Fibroblast of skin of right quadriceps (primary cell): Measurements from ENCODE around the gene GRIA3.

Source experiments
- DNase-seq: peaks from one replicate; pipeline ENCODE4 v3.0.0-alpha.2; 2013

GRIA3 gene

GRCh38 chrX:123184219-123184865, at the start of gene GRIA3:
Gene GRIA3, plus strand, starts transcription at chrX:123184278. Its CDS starts 258 bp downstream, at chrX:123184536.
- DNase-seq = peak; percentile 67

GRCh38 chrX:123138473-123138872, 45.6 kb upstream of the GRIA3 start:
- peak; percentile 44 for DNase-seq

- no peak for DNase-seq
Measured at GRCh38 chrX:123140454-123140853, 43.6 kb upstream of the GRIA3 start.

- no peak for DNase-seq
Measured at GRCh38 chrX:123140904-123141303, 43.2 kb upstream of the GRIA3 start.

GRCh38 chrX:123153846-123154335, 30.2 kb upstream of the GRIA3 start:
- DNase-seq = no peak

GRCh38 chrX:123155327-123155726, 28.8 kb upstream of the GRIA3 start:
- peak; percentile 13 for DNase-seq

- no peak for DNase-seq
Measured at GRCh38 chrX:123157586-123157985, 26.5 kb upstream of the GRIA3 start.

- DNase-seq = no peak
Measured at GRCh38 chrX:123159403-123159802, 24.7 kb upstream of the GRIA3 start.

GRCh38 chrX:123167621-123168020, 16.5 kb upstream of the GRIA3 start:
- no peak for DNase-seq

- peak; percentile 28 for DNase-seq
Measured at GRCh38 chrX:123169247-123169901, 14.7 kb upstream of the GRIA3 start.

GRCh38 chrX:123170546-123170945, 13.5 kb upstream of the GRIA3 start:
- no peak for DNase-seq

GRCh38 chrX:123171781-123172180, 12.3 kb upstream of the GRIA3 start:
- DNase-seq = peak; percentile 72

GRCh38 chrX:123172869-123173268, 11.2 kb upstream of the GRIA3 start:
- DNase-seq = no peak

- DNase-seq = no peak
Measured at GRCh38 chrX:123173833-123174232, 10.2 kb upstream of the GRIA3 start.

- DNase-seq = no peak
Measured at GRCh38 chrX:123175366-123176122, 8.5 kb upstream of the GRIA3 start.

GRCh38 chrX:123181233-123181914, 2.7 kb upstream of the GRIA3 start:
- no peak for DNase-seq

- peak; percentile 11 for DNase-seq
Measured at GRCh38 chrX:123184866-123185276, 793 bp downstream of the GRIA3 start.

- peak; percentile 22 for DNase-seq
Measured at GRCh38 chrX:123185721-123186120, 1.6 kb downstream of the GRIA3 start.

GRCh38 chrX:123186801-123187200, 2.7 kb downstream of the GRIA3 start:
- peak; percentile 38 for DNase-seq

- DNase-seq = peak; percentile 65
Measured at GRCh38 chrX:123188081-123188480, 4.0 kb downstream of the GRIA3 start.

- DNase-seq = no peak
Measured at GRCh38 chrX:123189338-123189737, 5.3 kb downstream of the GRIA3 start.

- no peak for DNase-seq
Measured at GRCh38 chrX:123190096-123190495, 6.0 kb downstream of the GRIA3 start.

- no peak for DNase-seq
Measured at GRCh38 chrX:123193101-123193500, 9.0 kb downstream of the GRIA3 start.
